ENCODE data around the gene MAP2K1. TPM values are rescaled to one million over a fixed set of nuclear protein-coding genes. Genes with fewer than 3 reads are reported as not detected.
A peak's percentile ranks its signal among the peaks of the same experiment; 100 is the strongest.

MAP2K1 gene
- total and polyA plus RNA-seq, 4 donors, result 14.3 to 30.2 (median 24.4) TPM

- TF ChIP-seq, protein P1, sequence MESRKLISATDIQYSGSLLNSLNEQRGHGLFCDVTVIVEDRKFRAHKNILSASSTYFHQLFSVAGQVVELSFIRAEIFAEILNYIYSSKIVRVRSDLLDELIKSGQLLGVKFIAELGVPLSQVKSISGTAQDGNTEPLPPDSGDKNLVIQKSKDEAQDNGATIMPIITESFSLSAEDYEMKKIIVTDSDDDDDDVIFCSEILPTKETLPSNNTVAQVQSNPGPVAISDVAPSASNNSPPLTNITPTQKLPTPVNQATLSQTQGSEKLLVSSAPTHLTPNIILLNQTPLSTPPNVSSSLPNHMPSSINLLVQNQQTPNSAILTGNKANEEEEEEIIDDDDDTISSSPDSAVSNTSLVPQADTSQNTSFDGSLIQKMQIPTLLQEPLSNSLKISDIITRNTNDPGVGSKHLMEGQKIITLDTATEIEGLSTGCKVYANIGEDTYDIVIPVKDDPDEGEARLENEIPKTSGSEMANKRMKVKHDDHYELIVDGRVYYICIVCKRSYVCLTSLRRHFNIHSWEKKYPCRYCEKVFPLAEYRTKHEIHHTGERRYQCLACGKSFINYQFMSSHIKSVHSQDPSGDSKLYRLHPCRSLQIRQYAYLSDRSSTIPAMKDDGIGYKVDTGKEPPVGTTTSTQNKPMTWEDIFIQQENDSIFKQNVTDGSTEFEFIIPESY (IDR thresholded peaks at IDR 0.05), result no peak
- TF ChIP-seq HNF4A (conservative IDR thresholded peaks at IDR 0.05) (no peak), SP1 (IDR thresholded peaks at IDR 0.05) (no peak), FOXA2 (IDR thresholded peaks at IDR 0.05) (no peak), NR2F2 (IDR thresholded peaks at IDR 0.05) (no peak), TAF1 (conservative IDR thresholded peaks at IDR 0.05) (no peak), EGR1 (IDR thresholded peaks at IDR 0.05; ENCODE audit: low read depth in 2 of 2) (no peak)
These were observed 90.3 kb downstream of the MAP2K1 start (continued) for GRCh38 chr15:66477011-66477410.

- peaks cover 0 to 4% (median 2%) of the 10 kb centered on the region in 4 donors for H3K36me3 ChIP-seq (ENCODE audit: control insufficient read depth in 4 of 4, insufficient read depth in 3 of 4, low read depth in 1 of 4, low read length in 3 of 4)
- TF ChIP-seq, protein P2, sequence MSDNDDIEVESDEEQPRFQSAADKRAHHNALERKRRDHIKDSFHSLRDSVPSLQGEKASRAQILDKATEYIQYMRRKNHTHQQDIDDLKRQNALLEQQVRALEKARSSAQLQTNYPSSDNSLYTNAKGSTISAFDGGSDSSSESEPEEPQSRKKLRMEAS (IDR thresholded peaks at IDR 0.05), result no peak
- TF ChIP-seq HNF4A (conservative IDR thresholded peaks at IDR 0.05) (no peak), FOXA2 (IDR thresholded peaks at IDR 0.05) (no peak), YY1 (IDR thresholded peaks at IDR 0.05) (no peak), NR2F2 (IDR thresholded peaks at IDR 0.05) (no peak), GABPA (IDR thresholded peaks at IDR 0.05 in 1 of 2, conservative IDR thresholded peaks at IDR 0.05 in 1 of 2) (no peak), EGR1 (IDR thresholded peaks at IDR 0.05; ENCODE audit: low read depth in 2 of 2) (no peak), SP1 (IDR thresholded peaks at IDR 0.05) (no peak), CTCF (IDR thresholded peaks at IDR 0.05; ENCODE audit: low read depth, low read length, missing input control) (no peak)
- TF ChIP-seq, protein P1 (IDR thresholded peaks at IDR 0.05), result no peak
These were observed 93.6 kb downstream of the MAP2K1 start for GRCh38 chr15:66480267-66480666.

GRCh38 chr15:66481107-66481856, 94.6 kb downstream of the MAP2K1 start:
- peak overlapping the region in 1 of 2 donors; percentile 8 for H3K27ac ChIP-seq (ENCODE audit: low read depth in 1 of 2, low read length in 2 of 2)
- no peak overlapping the region for H3K4me3 ChIP-seq (ENCODE audit: low read depth in 1 of 3, low read length in 3 of 3)
- WGBS, result 94% methylated on average over 10 of the region's 10 CpGs
- DNase-seq (ENCODE audit: low spot score), result no peak
- no peaks in the 10 kb centered on the region for H3K27me3 ChIP-seq (ENCODE audit: control insufficient read depth in 4 of 4, insufficient read depth in 4 of 4, low read length in 3 of 4)
- H3K9me3 ChIP-seq (ENCODE audit: control insufficient read depth in 4 of 4, low read length in 3 of 4), result no peaks in the 10 kb centered on the region
- H3K4me1 ChIP-seq (ENCODE audit: control insufficient read depth in 4 of 4, insufficient read depth in 4 of 4, low read length in 3 of 4), result peaks cover 6 to 47% (median 42%) of the 10 kb centered on the region in 4 donors
- H3K9ac ChIP-seq (ENCODE audit: low read depth in 1 of 2, low read length in 2 of 2), result no peak overlapping the region
- H3K36me3 ChIP-seq (ENCODE audit: control insufficient read depth in 4 of 4, insufficient read depth in 3 of 4, low read depth in 1 of 4, low read length in 3 of 4), result peaks cover 0 to 4% (median 2%) of the 10 kb centered on the region in 4 donors
- TF ChIP-seq JUND (IDR thresholded peaks at IDR 0.05), result no peak
- TF ChIP-seq RAD21 (IDR thresholded peaks at IDR 0.05), result no peak
- no peak for TF ChIP-seq GABPA (IDR thresholded peaks at IDR 0.05 in 1 of 2, conservative IDR thresholded peaks at IDR 0.05 in 1 of 2)
- TF ChIP-seq, protein P2 (IDR thresholded peaks at IDR 0.05), result no peak
- TF ChIP-seq, protein P1 (IDR thresholded peaks at IDR 0.05), result no peak
- no peak for TF ChIP-seq CTCF (IDR thresholded peaks at IDR 0.05; ENCODE audit: low read depth, low read length, missing input control)
- no peak for TF ChIP-seq FOXA1 (IDR thresholded peaks at IDR 0.05)

More at GRCh38 chr15:66480267-66480666, 93.6 kb downstream of the MAP2K1 start:
- Histone ChIP-seq H3K9ac (ENCODE audit: low read depth in 1 of 2, low read length in 2 of 2) (no peak overlapping the region), H3K27me3 (ENCODE audit: control insufficient read depth in 4 of 4, insufficient read depth in 4 of 4, low read length in 3 of 4) (no peaks in the 10 kb centered on the region), H3K9me3 (ENCODE audit: control insufficient read depth in 4 of 4, low read length in 3 of 4) (no peaks in the 10 kb centered on the region), H3K4me3 (ENCODE audit: low read depth in 1 of 3, low read length in 3 of 3) (no peak overlapping the region), H3K27ac (ENCODE audit: low read depth in 1 of 2, low read length in 2 of 2) (no peak overlapping the region), H3K4me1 (ENCODE audit: control insufficient read depth in 4 of 4, insufficient read depth in 4 of 4, low read length in 3 of 4) (peaks cover 6 to 37% (median 32%) of the 10 kb centered on the region in 4 donors)
- 88% methylated on average over 6 of the region's 6 CpGs for WGBS
- no peak for DNase-seq (ENCODE audit: low spot score)

All from liver (tissue), 9 donors.